ENCODE data around the gene NOL8. TPM values are rescaled to one million over a fixed set of nuclear protein-coding genes. Genes with fewer than 3 reads are reported as not detected.

Gene NOL8
- total RNA-seq, 1 experiment from 2014 or later, result 32.2 TPM

GRCh38 chr9:92263131-92263530, 62.0 kb downstream of the NOL8 start (continued):
- TF ChIP-seq IRF2 (CRISPR knock-in tag; IDR thresholded peaks at IDR 0.05; ENCODE audit: borderline replicate concordance, low read depth) (no peak), GRHL2 (CRISPR knock-in tag; IDR thresholded peaks at IDR 0.05; ENCODE audit: insufficient replicate concordance, severe bottlenecking) (no peak), TCF7 (CRISPR knock-in tag; IDR thresholded peaks at IDR 0.05; ENCODE audit: low read depth) (no peak), USF2 (CRISPR knock-in tag; IDR thresholded peaks at IDR 0.05) (no peak), ZNF232 (CRISPR knock-in tag; IDR thresholded peaks at IDR 0.05) (no peak)
- TF ChIP-seq, protein P1, sequence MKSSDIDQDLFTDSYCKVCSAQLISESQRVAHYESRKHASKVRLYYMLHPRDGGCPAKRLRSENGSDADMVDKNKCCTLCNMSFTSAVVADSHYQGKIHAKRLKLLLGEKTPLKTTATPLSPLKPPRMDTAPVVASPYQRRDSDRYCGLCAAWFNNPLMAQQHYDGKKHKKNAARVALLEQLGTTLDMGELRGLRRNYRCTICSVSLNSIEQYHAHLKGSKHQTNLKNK (CRISPR knock-in tag; IDR thresholded peaks at IDR 0.05), result no peak

DNA sequence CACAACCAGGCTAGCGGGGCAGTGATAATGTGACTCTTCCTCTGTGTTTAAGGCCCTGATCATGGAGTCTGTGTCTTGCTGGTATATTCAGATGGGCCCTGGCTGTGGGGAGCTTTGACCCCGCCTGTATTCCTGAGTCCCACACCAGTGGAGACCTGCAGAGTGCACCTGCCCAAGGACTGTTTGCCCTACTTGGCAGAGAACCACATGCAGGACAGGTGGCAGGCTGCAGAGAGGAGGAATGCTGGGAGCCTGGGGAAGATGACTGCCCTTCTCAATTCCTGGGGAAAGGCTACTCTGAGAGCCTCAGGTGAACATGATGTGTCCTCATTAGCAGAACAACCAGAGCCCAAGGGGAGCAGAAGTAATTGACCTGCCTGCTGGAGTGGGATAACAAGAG, 67.8 kb downstream of the NOL8 start:
- POLR2A ChIA-PET, result no interaction called here
- no peak for DNase-seq (ENCODE audit: low spot score)
- Mint-ChIP-seq H3K4me1 (no peaks in the 10 kb centered on the region), H3K9me3 (no peaks in the 10 kb centered on the region), H3K36me3 (peaks cover 88% of the 10 kb centered on the region), H3K27ac (no peak overlapping the region), H3K27me3 (ENCODE audit: low read depth) (no peaks in the 10 kb centered on the region), H3K4me3 (no peak overlapping the region)
- CTCF ChIA-PET, result no interaction called here
- no peak for ATAC-seq
- TF ChIP-seq STAT6 (CRISPR knock-in tag; conservative IDR thresholded peaks at IDR 0.05; ENCODE audit: low read depth), result no peak
- no peak for TF ChIP-seq TP53 (CRISPR knock-in tag; IDR thresholded peaks at IDR 0.05)
- no peak for TF ChIP-seq SMAD3 (CRISPR knock-in tag; IDR thresholded peaks at IDR 0.05; ENCODE audit: borderline replicate concordance)
- no peak for TF ChIP-seq ATF1 (CRISPR knock-in tag; IDR thresholded peaks at IDR 0.05)
- no peak for TF ChIP-seq ZNF425 (CRISPR knock-in tag; conservative IDR thresholded peaks at IDR 0.05)
- TF ChIP-seq ETV6 (CRISPR knock-in tag; IDR thresholded peaks at IDR 0.05), result no peak
- TF ChIP-seq, protein P2, sequence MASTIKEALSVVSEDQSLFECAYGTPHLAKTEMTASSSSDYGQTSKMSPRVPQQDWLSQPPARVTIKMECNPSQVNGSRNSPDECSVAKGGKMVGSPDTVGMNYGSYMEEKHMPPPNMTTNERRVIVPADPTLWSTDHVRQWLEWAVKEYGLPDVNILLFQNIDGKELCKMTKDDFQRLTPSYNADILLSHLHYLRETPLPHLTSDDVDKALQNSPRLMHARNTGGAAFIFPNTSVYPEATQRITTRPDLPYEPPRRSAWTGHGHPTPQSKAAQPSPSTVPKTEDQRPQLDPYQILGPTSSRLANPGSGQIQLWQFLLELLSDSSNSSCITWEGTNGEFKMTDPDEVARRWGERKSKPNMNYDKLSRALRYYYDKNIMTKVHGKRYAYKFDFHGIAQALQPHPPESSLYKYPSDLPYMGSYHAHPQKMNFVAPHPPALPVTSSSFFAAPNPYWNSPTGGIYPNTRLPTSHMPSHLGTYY (CRISPR knock-in tag; IDR thresholded peaks at IDR 0.05), result no peak
- TF ChIP-seq, protein P3, sequence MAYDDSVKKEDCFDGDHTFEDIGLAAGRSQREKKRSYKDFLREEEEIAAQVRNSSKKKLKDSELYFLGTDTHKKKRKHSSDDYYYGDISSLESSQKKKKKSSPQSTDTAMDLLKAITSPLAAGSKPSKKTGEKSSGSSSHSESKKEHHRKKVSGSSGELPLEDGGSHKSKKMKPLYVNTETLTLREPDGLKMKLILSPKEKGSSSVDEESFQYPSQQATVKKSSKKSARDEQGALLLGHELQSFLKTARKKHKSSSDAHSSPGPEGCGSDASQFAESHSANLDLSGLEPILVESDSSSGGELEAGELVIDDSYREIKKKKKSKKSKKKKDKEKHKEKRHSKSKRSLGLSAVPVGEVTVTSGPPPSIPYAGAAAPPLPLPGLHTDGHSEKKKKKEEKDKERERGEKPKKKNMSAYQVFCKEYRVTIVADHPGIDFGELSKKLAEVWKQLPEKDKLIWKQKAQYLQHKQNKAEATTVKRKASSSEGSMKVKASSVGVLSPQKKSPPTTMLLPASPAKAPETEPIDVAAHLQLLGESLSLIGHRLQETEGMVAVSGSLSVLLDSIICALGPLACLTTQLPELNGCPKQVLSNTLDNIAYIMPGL (CRISPR knock-in tag; IDR thresholded peaks at IDR 0.05), result no peak
- no peak for TF ChIP-seq ZNF423 (CRISPR knock-in tag; IDR thresholded peaks at IDR 0.05)
- no peak for TF ChIP-seq ARID4B (CRISPR knock-in tag; IDR thresholded peaks at IDR 0.05; ENCODE audit: borderline replicate concordance)
- TF ChIP-seq, protein P4, sequence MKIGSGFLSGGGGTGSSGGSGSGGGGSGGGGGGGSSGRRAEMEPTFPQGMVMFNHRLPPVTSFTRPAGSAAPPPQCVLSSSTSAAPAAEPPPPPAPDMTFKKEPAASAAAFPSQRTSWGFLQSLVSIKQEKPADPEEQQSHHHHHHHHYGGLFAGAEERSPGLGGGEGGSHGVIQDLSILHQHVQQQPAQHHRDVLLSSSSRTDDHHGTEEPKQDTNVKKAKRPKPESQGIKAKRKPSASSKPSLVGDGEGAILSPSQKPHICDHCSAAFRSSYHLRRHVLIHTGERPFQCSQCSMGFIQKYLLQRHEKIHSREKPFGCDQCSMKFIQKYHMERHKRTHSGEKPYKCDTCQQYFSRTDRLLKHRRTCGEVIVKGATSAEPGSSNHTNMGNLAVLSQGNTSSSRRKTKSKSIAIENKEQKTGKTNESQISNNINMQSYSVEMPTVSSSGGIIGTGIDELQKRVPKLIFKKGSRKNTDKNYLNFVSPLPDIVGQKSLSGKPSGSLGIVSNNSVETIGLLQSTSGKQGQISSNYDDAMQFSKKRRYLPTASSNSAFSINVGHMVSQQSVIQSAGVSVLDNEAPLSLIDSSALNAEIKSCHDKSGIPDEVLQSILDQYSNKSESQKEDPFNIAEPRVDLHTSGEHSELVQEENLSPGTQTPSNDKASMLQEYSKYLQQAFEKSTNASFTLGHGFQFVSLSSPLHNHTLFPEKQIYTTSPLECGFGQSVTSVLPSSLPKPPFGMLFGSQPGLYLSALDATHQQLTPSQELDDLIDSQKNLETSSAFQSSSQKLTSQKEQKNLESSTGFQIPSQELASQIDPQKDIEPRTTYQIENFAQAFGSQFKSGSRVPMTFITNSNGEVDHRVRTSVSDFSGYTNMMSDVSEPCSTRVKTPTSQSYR (CRISPR knock-in tag; IDR thresholded peaks at IDR 0.05), result no peak
